Endodermal cell (in vitro differentiated cells): ENCODE data around the gene OLAH. TPM values are rescaled to one million over a fixed set of nuclear protein-coding genes. Genes with fewer than 3 reads are reported as not detected.

ENCODE experiments used
- DNase-seq: peaks from one replicate; pipeline ENCODE4 v3.0.0-alpha.2; 2017
- H3K27ac ChIP-seq: 2 replicates; pipeline ENCODE4 v1.5.1; 2013; ENCODE audit warnings: mild to moderate bottlenecking, low read depth, low read length, moderate library complexity
- H3K27me3 ChIP-seq: 2 replicates; pipeline ENCODE4 v1.6.1; 2013; ENCODE audit warnings: mild to moderate bottlenecking, low read length, moderate library complexity; ENCODE audit not compliant: insufficient read depth, control insufficient read depth, poor library complexity, severe bottlenecking
- H3K36me3 ChIP-seq: 2 replicates; pipeline ENCODE4 v1.7.0; 2013; ENCODE audit warnings: mild to moderate bottlenecking, low read length, moderate library complexity; ENCODE audit not compliant: control insufficient read depth, insufficient read depth
- H3K4me1 ChIP-seq: one replicate; pipeline ENCODE4 v1.7.0; 2013; ENCODE audit warnings: low read length; ENCODE audit not compliant: control insufficient read depth, insufficient read depth
- H3K4me3 ChIP-seq: 2 replicates; pipeline ENCODE4 v1.5.1; 2013; ENCODE audit warnings: mild to moderate bottlenecking, low read length, moderate library complexity
- H3K9ac ChIP-seq: 2 replicates; pipeline ENCODE4 v1.6.1; 2013; ENCODE audit warnings: mild to moderate bottlenecking, low read length, moderate library complexity; ENCODE audit not compliant: poor library complexity, severe bottlenecking; ENCODE audit errors: extremely low read depth
- H3K9me3 ChIP-seq: 2 replicates; pipeline ENCODE4 v1.6.1; 2013; ENCODE audit warnings: mild to moderate bottlenecking, low read length, moderate library complexity; ENCODE audit not compliant: control insufficient read depth
- H3K27ac Mint-ChIP-seq: 2 replicates; pipeline ENCODE4 v1.8.0; 2020; ENCODE audit warnings: mixed read lengths
- H3K27me3 Mint-ChIP-seq: 2 replicates; pipeline ENCODE4 v1.8.0; 2021; ENCODE audit warnings: mild to moderate bottlenecking, mixed read lengths; ENCODE audit not compliant: insufficient read depth
- H3K36me3 Mint-ChIP-seq: 2 replicates; pipeline ENCODE4 v1.8.0; 2020; ENCODE audit warnings: low read depth, mixed read lengths
- H3K4me1 Mint-ChIP-seq: 2 replicates; pipeline ENCODE4 v1.8.0; 2020; ENCODE audit warnings: mixed read lengths
- H3K4me3 Mint-ChIP-seq: 2 replicates; pipeline ENCODE4 v1.8.0; 2020; ENCODE audit warnings: mild to moderate bottlenecking, moderate library complexity, mixed read lengths
- H3K9me3 Mint-ChIP-seq: 2 replicates; pipeline ENCODE4 v1.8.0; 2020; ENCODE audit warnings: mild to moderate bottlenecking, mixed read lengths
- CTCF ChIP-seq: fragments of 200-600 bp; sonication (generic); conservative IDR thresholded peaks from 2 replicates; pipeline ENCODE4 v1.5.0; 2021; ENCODE audit warnings: antibody characterized with exemption, mild to moderate bottlenecking
- WGBS, 2 experiments: methylation state at CpG; one replicate each; pipeline versions ENCODE4 v1.1.5 to v1.1.7; 2013; ENCODE audit warnings: missing lambda C conversion rate in 2 of 2, mixed read lengths in 1 of 2; ENCODE audit not compliant: insufficient coverage in 1 of 2, insufficient read length in 1 of 2; 5-methylcytosine and 5-hydroxymethylcytosine counted together
- total RNA-seq, 2 donors: library from RNA; stranded (reverse); fragmentation: NEBNext Ultra II Directional in 1 of 2; extraction: Animal tissue kit (Norgen Biotek cat#: 25700) in 1 of 2; gene quantifications; 2 replicates in 1 of 2; 3 replicates in 1 of 2; pipeline ENCODE4 v1.2.1, GENCODE V29; 2021

The OLAH gene
- total RNA-seq, 2 donors from 2014 or later, result not detected

DNA sequence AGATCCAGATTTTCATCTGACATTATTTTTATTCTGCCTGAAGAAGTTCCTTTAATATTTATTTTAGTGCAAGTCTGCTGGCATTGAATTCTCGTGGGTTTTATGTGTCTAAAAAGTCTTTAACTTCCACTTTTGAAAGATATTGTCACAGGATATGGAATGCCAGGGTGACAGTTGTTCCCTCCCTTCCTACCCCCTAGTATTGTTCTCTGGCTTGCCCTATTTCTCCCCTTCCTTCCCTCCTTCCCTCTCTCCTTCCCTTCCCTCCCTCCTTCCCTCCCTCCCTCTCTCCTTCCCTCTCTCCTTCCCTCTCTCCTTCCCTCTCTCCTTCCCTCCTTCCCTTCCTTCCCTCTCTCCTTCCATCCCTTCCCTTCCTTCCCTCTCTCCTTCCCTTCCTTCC is 14.9 kb downstream of the OLAH start:
- H3K36me3 ChIP-seq, result no peaks in the 10 kb centered on the region
- no peak overlapping the region for H3K27ac ChIP-seq
- H3K9ac ChIP-seq, result no peak overlapping the region
- H3K4me3 ChIP-seq, result no peak overlapping the region
- Mint-ChIP-seq H3K27me3 (peaks cover 2% of the 10 kb centered on the region), H3K27ac (no peak overlapping the region), H3K36me3 (peaks cover 2% of the 10 kb centered on the region), H3K4me1 (no peaks in the 10 kb centered on the region), H3K9me3 (peaks cover 17% of the 10 kb centered on the region), H3K4me3 (no peak overlapping the region)
- no peaks in the 10 kb centered on the region for H3K4me1 ChIP-seq
- no peaks in the 10 kb centered on the region for H3K27me3 ChIP-seq
- no peak for DNase-seq
- H3K9me3 ChIP-seq, result peaks cover 19% of the 10 kb centered on the region
- WGBS, 2 experiments, result 83% methylated on average over 1 of the region's 1 CpG; no CpG with 5 or more reads in 1 of the 2 experiments
- no peak for TF ChIP-seq CTCF

DNA sequence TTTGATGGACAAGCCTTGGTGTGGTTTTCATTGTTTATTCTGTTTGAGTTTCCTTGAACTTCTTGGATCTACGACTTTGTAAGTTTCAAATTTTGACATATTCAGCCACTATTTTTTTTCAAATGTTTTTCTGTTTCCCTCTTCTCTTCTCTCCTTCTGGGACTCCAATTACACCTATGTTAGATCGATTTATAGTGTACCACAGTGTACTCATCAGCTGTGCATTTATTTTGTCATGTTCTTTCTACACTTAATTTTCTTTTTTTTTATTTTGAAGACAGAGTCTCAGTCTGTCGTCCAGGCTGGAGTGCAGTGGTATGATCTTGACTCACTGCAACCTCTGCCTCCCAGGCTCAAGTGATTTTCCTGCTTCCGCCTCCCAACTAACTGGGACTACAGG is 16.2 kb downstream of the OLAH start:
- 96% methylated on average over 4 of the region's 4 CpGs for WGBS, 2 experiments
- Histone ChIP-seq H3K4me3 (no peak overlapping the region), H3K4me1 (no peaks in the 10 kb centered on the region), H3K27me3 (no peaks in the 10 kb centered on the region), H3K9me3 (peaks cover 20% of the 10 kb centered on the region), H3K27ac (no peak overlapping the region), H3K36me3 (no peaks in the 10 kb centered on the region), H3K9ac (no peak overlapping the region)
- Mint-ChIP-seq H3K4me1 (no peaks in the 10 kb centered on the region), H3K4me3 (no peak overlapping the region), H3K27ac (no peak overlapping the region), H3K36me3 (peaks cover 2% of the 10 kb centered on the region), H3K27me3 (peaks cover 2% of the 10 kb centered on the region), H3K9me3 (peaks cover 20% of the 10 kb centered on the region)
- no peak for TF ChIP-seq CTCF
- no peak for DNase-seq

GRCh38 chr10:15060638-15061037 is 16.9 kb downstream of the OLAH start:
- Histone ChIP-seq H3K9me3 (peaks cover 27% of the 10 kb centered on the region), H3K4me1 (no peaks in the 10 kb centered on the region), H3K4me3 (no peak overlapping the region), H3K36me3 (no peaks in the 10 kb centered on the region), H3K9ac (no peak overlapping the region), H3K27me3 (no peaks in the 10 kb centered on the region), H3K27ac (no peak overlapping the region)
- peaks cover 2% of the 10 kb centered on the region for H3K27me3 Mint-ChIP-seq
- no peak for DNase-seq
- no peaks in the 10 kb centered on the region for H3K4me1 Mint-ChIP-seq
- WGBS, 2 experiments, result 89% methylated on average over 2 of the region's 2 CpGs; no CpG with 5 or more reads in 1 of the 2 experiments
- H3K4me3 Mint-ChIP-seq, result no peak overlapping the region
- H3K27ac Mint-ChIP-seq, result no peak overlapping the region
- no peak for TF ChIP-seq CTCF
- H3K9me3 Mint-ChIP-seq, result peaks cover 25% of the 10 kb centered on the region
- H3K36me3 Mint-ChIP-seq, result peaks cover 2% of the 10 kb centered on the region
